GM19467 (cell line): ENCODE data around the gene SLC1A1.

Experiments used
- ATAC-seq: cut with Tn5 transposase; IDR thresholded peaks from one replicate; pipeline ENCODE4 v1.9.1; 2021; ENCODE audit warnings: mild to moderate bottlenecking, moderate library complexity; ENCODE audit not compliant: unreplicated experiment

Gene SLC1A1

DNA sequence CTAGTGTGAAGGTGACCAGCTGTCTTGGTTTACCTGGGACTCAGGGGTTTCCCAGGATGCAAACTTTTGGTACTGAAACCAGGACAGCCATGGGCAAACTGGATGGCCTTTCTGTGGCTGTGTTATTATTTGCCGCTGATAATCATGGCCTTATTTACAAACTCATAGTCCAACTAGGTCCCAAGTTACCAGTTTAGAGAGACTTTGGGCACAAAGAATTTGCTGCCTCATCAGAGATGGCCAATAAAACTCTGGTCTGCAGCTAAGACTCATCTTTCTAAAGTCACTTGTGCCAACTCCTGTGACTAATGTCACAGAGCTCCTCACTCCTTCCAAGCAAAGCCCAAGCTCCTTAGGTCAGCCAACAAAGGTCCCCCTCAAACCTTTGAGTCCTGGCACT lies 124.4 kb downstream of the SLC1A1 start:
- no peak for ATAC-seq

DNA sequence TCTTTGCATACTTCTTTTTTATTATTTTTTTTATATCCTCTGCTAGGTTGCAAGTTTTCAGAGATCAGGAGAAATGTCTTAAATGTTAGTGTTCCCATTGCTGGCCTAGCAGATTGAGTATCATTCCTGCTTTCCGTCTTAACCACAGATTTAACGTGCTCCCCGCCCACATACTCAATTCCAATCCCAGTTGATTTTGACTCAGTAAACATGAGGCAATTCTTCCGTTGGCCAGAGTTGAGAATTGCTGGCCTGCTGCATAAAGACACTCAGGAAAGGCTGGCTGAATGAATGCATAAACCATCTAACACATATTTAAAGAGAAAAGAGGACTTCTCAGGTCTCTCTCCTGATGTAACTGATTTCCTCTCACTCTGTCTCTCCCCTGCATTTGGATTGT lies 125.0 kb downstream of the SLC1A1 start:
- ATAC-seq: no peak

DNA sequence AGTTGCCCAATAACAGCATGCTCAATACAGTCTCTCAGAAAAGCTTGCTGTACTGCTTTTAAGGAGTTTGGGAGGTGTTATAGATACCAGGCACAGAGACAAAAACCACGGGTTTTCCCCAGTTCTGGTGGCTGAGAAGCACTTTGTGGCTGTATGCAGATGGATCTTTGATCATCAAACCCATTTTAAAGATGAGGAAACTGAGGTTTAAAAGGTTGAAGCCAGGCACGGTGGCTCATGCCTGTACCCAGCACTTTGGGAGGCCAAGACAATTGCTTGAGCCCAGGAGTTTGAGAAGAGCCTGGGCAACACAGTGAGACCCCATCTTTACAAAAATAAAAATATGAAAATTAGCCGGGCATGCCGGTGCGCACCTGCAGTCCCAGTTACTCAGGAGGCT lies 125.5 kb downstream of the SLC1A1 start:
- ATAC-seq: no peak

DNA sequence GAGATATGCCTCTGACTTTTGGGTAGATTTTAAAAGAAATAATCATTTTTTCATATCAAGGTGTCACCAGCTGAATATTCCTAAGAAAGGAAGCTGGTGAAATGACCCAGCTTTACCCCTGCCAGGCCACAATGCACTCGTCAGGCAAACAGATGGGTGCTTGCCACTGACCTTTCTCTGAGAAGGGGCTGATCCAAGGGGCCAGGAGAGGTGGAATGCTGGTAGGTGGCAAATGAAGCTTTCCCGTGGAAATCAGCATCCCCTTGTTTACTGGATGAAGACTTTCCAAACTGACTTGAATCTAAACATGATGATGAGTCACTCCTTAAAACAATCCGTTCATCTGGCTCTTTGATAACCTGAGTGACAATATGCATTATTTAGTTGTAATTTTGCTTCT lies 127.5 kb downstream of the SLC1A1 start:
- ATAC-seq: no peak

DNA sequence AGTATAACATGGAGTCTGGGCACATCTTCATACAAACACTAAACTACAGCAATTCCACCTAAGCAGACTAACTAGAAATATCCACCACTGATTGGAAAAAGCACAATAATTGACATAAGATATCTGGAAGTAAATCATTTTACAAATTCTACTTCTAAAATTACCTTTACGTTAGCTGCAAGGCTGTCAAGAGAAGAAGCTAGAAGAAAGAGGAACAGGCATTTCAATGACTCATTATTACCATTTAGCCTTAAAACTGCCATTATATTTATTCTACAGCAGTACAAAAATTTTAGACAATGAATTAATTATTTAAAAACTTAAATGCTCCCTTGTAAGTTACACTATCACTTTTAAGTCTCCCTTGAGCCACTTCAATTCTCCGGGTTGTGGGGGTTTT lies 128.4 kb downstream of the SLC1A1 start:
- no peak for ATAC-seq

DNA sequence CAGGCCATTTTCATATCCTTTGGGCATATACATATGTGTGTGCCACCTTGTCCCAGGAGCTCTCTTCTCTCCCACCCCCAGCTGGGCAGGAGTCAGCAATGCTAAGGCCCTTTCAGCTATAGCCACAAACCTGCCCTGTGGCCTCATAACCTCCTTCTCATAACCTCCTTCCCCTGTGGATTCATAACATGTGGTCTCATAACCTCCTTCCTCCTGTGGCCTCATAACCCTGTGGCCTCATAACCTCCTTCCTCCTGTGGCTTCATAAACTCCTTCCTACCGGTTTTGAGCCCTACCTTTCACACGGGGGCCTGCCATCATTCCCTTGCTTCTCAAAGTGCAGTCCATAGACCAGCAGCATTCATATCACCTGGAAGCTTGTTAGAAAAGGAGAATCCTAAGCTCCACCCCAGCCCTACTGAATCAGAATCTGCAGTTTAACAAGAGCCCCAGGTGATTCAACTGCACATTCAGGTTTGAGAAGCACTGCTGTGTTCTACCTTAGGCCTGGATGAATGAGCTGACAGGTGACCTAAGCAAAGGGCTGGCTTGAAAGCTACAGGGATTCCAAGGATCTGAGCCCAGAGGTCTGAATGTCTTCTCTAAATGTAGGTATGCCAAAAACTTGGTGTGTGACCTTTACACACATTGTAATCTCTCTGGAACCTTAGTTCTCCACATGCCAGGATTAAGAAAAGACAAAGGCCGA lies 129.9 kb downstream of the SLC1A1 start:
- no peak for ATAC-seq

DNA sequence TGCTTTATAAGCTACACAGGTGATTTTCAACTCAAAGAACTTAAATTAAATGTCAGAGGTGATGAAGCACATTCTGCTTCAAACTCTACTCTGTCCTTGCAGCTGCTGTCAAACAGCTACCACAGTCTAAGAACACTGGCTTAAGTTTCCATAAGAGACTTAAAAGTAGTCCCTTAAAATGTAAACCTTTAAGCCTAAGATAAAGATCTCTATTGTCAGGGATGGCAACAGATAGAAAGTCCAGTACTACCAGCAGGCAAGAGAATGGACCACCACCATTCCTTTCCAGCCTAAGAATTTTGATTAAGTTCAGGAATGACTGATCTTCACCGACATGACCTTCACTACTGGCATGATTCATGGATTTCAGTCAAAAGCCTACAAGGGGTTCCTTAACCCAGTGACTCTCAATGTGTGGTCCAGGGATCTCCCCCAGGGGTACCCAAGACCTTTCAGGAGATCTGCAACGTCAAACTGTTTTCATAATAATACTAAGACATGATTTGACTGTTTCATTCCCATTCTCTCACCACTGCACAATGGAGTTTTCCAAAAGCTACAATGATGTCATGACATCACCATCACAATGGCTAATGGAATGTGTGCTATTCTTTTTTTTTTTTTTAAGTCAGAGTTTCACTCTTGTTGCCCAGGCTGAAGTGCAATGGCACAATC lies 130.8 kb downstream of the SLC1A1 start:
- no peak for ATAC-seq

DNA sequence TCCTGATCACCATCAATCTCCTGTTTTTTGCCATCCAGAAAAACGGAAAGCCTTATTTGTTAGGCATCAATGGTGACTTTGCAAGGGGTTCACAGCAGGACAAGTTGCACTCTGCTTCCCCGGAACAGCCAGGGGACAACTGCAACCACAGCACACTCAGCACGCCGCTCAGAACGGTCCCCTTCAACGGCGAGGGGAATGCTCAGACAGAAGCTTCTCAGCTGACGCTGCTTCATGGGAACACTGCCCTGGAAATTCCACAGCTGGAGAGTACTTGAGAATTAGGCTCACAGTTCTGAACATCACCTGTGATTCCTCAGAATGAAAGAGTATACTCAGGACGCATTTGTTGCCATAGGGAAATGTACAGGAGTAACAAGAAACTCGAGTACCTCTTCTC lies 131.7 kb downstream of the SLC1A1 start:
- ATAC-seq: no peak

DNA sequence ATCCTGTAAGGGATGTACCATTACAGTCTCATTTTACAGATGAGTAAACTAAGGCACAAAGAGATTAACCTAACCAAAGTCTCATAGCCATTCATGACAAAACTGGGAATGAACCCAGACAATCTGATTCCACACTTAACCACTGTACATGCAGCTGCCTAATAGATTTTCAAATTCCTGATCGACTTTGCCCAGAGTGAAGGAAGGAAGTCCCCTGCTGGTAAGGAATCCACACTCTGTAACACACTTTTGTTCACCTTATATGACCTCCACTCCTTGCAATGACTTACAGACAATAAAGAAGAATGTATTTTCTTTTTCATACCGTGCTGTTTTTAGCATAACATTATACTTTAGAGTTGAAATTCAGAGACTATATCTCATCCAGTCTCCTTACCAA lies 140.6 kb downstream of the SLC1A1 start:
- ATAC-seq: no peak
